ENCODE results near the gene CEP43. TPM values are rescaled to one million over a fixed set of nuclear protein-coding genes. Genes with fewer than 3 reads are reported as not detected.

CEP43 gene
- total RNA-seq, 1 donor from 2014 or later, result 78.0 TPM

- no peaks in the 10 kb centered on the region for H3F3A ChIP-seq (ENCODE audit: low read depth)
- no peaks in the 10 kb centered on the region for H4K20me1 ChIP-seq (ENCODE audit: low read depth)
- no peak for TF ChIP-seq CTCF (IDR thresholded peaks at IDR 0.05)
- no peak for TF ChIP-seq EZH2phosphoT487 (IDR thresholded peaks at IDR 0.05)
- no peak for TF ChIP-seq EZH2 (IDR thresholded peaks at IDR 0.05)
- no peaks in the 10 kb centered on the region for H3K79me2 ChIP-seq (ENCODE audit: low read depth)
- no peak overlapping the region for H3K27ac ChIP-seq
- H2AFZ ChIP-seq (replicated peaks), result no peak overlapping the region
- no peak overlapping the region for H3K9ac ChIP-seq
- Mint-ChIP-seq H3K27ac (no peak overlapping the region), H3K36me3 (peaks cover 49% of the 10 kb centered on the region), H3K27me3 (ENCODE audit: insufficient read depth, low read depth) (no peaks in the 10 kb centered on the region), H3K4me1 (no peaks in the 10 kb centered on the region), H3K9me3 (no peaks in the 10 kb centered on the region), H3K4me3 (no peak overlapping the region)
- no peak for DNase-seq (ENCODE audit: low spot score)
- no peak overlapping the region for H3K4me3 ChIP-seq
- H3K27me3 ChIP-seq, result no peaks in the 10 kb centered on the region
- peaks cover 4% of the 10 kb centered on the region for H3K4me1 ChIP-seq
- no peaks in the 10 kb centered on the region for H3K9me3 ChIP-seq (ENCODE audit: low read depth)
- no peak overlapping the region for H3K4me2 ChIP-seq
- peaks cover 31% of the 10 kb centered on the region for H3K36me3 ChIP-seq
Observed at GRCh38 chr6:167037762-167038161, 38.6 kb downstream of the CEP43 start.

GRCh38 chr6:167044696-167045095 is 45.5 kb downstream of the CEP43 start:
- H3K79me2 ChIP-seq (ENCODE audit: low read depth), result no peaks in the 10 kb centered on the region
- H3K36me3 Mint-ChIP-seq, result peaks cover 25% of the 10 kb centered on the region
- no peaks in the 10 kb centered on the region for H3K27me3 ChIP-seq
- H3F3A ChIP-seq (ENCODE audit: low read depth), result no peaks in the 10 kb centered on the region
- H3K9me3 ChIP-seq (ENCODE audit: low read depth), result no peaks in the 10 kb centered on the region
- no peaks in the 10 kb centered on the region for H3K4me1 Mint-ChIP-seq
- H3K4me3 ChIP-seq, result no peak overlapping the region
- no peak for TF ChIP-seq EZH2phosphoT487 (IDR thresholded peaks at IDR 0.05)
- no peak for TF ChIP-seq CTCF (IDR thresholded peaks at IDR 0.05)
- no peak for TF ChIP-seq EZH2 (IDR thresholded peaks at IDR 0.05)
- H2AFZ ChIP-seq (replicated peaks), result no peak overlapping the region
- H3K9ac ChIP-seq, result no peak overlapping the region
- H3K4me3 Mint-ChIP-seq, result no peak overlapping the region
- H3K36me3 ChIP-seq, result peaks cover 10% of the 10 kb centered on the region
- H3K9me3 Mint-ChIP-seq, result no peaks in the 10 kb centered on the region
- DNase-seq (ENCODE audit: low spot score), result no peak
- H3K4me1 ChIP-seq, result no peaks in the 10 kb centered on the region
- H4K20me1 ChIP-seq (ENCODE audit: low read depth), result no peaks in the 10 kb centered on the region
- no peak overlapping the region for H3K27ac ChIP-seq
- H3K27ac Mint-ChIP-seq, result no peak overlapping the region
- H3K27me3 Mint-ChIP-seq (ENCODE audit: insufficient read depth, low read depth), result no peaks in the 10 kb centered on the region
- no peak overlapping the region for H3K4me2 ChIP-seq

GRCh38 chr6:167045828-167046580 is 46.8 kb downstream of the CEP43 start:
- H3K4me3 ChIP-seq, result no peak overlapping the region
- H4K20me1 ChIP-seq (ENCODE audit: low read depth), result no peaks in the 10 kb centered on the region
- Mint-ChIP-seq H3K27me3 (ENCODE audit: insufficient read depth, low read depth) (no peaks in the 10 kb centered on the region), H3K9me3 (no peaks in the 10 kb centered on the region), H3K4me3 (no peak overlapping the region), H3K27ac (no peak overlapping the region), H3K36me3 (peaks cover 23% of the 10 kb centered on the region), H3K4me1 (no peaks in the 10 kb centered on the region)
- no peak for DNase-seq (ENCODE audit: low spot score)
- no peaks in the 10 kb centered on the region for H3K9me3 ChIP-seq (ENCODE audit: low read depth)
- H3K27me3 ChIP-seq, result no peaks in the 10 kb centered on the region
- H2AFZ ChIP-seq (replicated peaks), result no peak overlapping the region
- no peaks in the 10 kb centered on the region for H3F3A ChIP-seq (ENCODE audit: low read depth)
- H3K4me2 ChIP-seq, result no peak overlapping the region
- H3K9ac ChIP-seq, result no peak overlapping the region
- no peak overlapping the region for H3K27ac ChIP-seq
- H3K79me2 ChIP-seq (ENCODE audit: low read depth), result no peaks in the 10 kb centered on the region
- H3K4me1 ChIP-seq, result no peaks in the 10 kb centered on the region
- H3K36me3 ChIP-seq, result peaks cover 6% of the 10 kb centered on the region
- TF ChIP-seq EZH2phosphoT487 (IDR thresholded peaks at IDR 0.05), result no peak
- TF ChIP-seq CTCF (IDR thresholded peaks at IDR 0.05), result no peak
- TF ChIP-seq EZH2 (IDR thresholded peaks at IDR 0.05), result no peak

Data from neural progenitor cell (in vitro differentiated cells).